HEK293T (cell line): ENCODE results near the gene RNF19B.

Experiments
- ELF4 ChIP-seq: fragments of 450-650 bp; IDR thresholded peaks from 2 replicates; pipeline ENCODE4 v1.6.1; 2017; ENCODE audit warnings: antibody characterized with exemption
- HDGF ChIP-seq: fragments of 450-650 bp; IDR thresholded peaks from 2 replicates; pipeline ENCODE4 v1.6.1; 2017; ENCODE audit warnings: antibody characterized with exemption, borderline replicate concordance
- NFRKB ChIP-seq: fragments of 450-650 bp; IDR thresholded peaks from 2 replicates; pipeline ENCODE4 v1.6.1; 2016; ENCODE audit warnings: mild to moderate bottlenecking, moderate library complexity
- SP1 ChIP-seq: fragments of 450-650 bp; IDR thresholded peaks from 2 replicates; pipeline ENCODE4 v1.6.1; 2017

GRCh38 chr1:32934535-32934934 lies 30.1 kb downstream of the RNF19B start:
- TF ChIP-seq NFRKB: no peak
- no peak for TF ChIP-seq ELF4
- TF ChIP-seq SP1: no peak
- no peak for TF ChIP-seq HDGF
